ENCODE data around the gene DDX11. TPM values are rescaled to one million over a fixed set of nuclear protein-coding genes. Genes with fewer than 3 reads are reported as not detected.
"Not testable (repeated sequence)": the region's sequence is repeated elsewhere in the genome, so short reads cannot be mapped to it uniquely, and the experiment has no call there.

DDX11 gene
- total RNA-seq, 2 donors from 2014 or later: 147 to 149 TPM

GRCh38 chr12:31119192-31119802 lies 45.6 kb downstream of the DDX11 start:
- Mint-ChIP-seq H3K36me3 (ENCODE audit: low read depth) (no peaks in the 10 kb centered on the region), H3K27ac (no peak overlapping the region), H3K27me3 (no peaks in the 10 kb centered on the region), H3K4me1 (no peaks in the 10 kb centered on the region), H3K4me3 (peak overlapping the region; percentile 48), H3K9me3 (no peaks in the 10 kb centered on the region)
- ATAC-seq (replicated peaks): no peak

GRCh38 chr12:31119803-31120211 lies 46.1 kb downstream of the DDX11 start:
- Mint-ChIP-seq H3K4me1 (no peaks in the 10 kb centered on the region), H3K36me3 (ENCODE audit: low read depth) (no peaks in the 10 kb centered on the region), H3K27me3 (no peaks in the 10 kb centered on the region), H3K27ac (no peak overlapping the region), H3K4me3 (no peak overlapping the region), H3K9me3 (no peaks in the 10 kb centered on the region)
- no peak for ATAC-seq (replicated peaks)

GRCh38 chr12:31120392-31121008 lies 46.8 kb downstream of the DDX11 start:
- Mint-ChIP-seq H3K4me1 (no peaks in the 10 kb centered on the region), H3K27ac (no peak overlapping the region), H3K36me3 (ENCODE audit: low read depth) (no peaks in the 10 kb centered on the region), H3K4me3 (no peak overlapping the region), H3K27me3 (no peaks in the 10 kb centered on the region), H3K9me3 (no peaks in the 10 kb centered on the region)
- ATAC-seq (replicated peaks): no peak

- H3K36me3 Mint-ChIP-seq (ENCODE audit: low read depth); H3K4me3 Mint-ChIP-seq; H3K4me1 Mint-ChIP-seq; ATAC-seq (replicated peaks); H3K9me3 Mint-ChIP-seq; H3K27ac Mint-ChIP-seq; H3K27me3 Mint-ChIP-seq: not testable (repeated sequence)
These were observed 47.5 kb downstream of the DDX11 start for GRCh38 chr12:31121022-31121728.

GRCh38 chr12:31122481-31122880 lies 48.8 kb downstream of the DDX11 start:
- Mint-ChIP-seq H3K4me1 (no peaks in the 10 kb centered on the region), H3K9me3 (no peaks in the 10 kb centered on the region), H3K27me3 (no peaks in the 10 kb centered on the region), H3K4me3 (no peak overlapping the region), H3K27ac (no peak overlapping the region), H3K36me3 (ENCODE audit: low read depth) (no peaks in the 10 kb centered on the region)
- no peak for ATAC-seq (replicated peaks)

GRCh38 chr12:31124158-31124557 lies 50.5 kb downstream of the DDX11 start:
- H3K27me3 Mint-ChIP-seq; H3K4me1 Mint-ChIP-seq; H3K4me3 Mint-ChIP-seq; H3K27ac Mint-ChIP-seq; H3K9me3 Mint-ChIP-seq; H3K36me3 Mint-ChIP-seq (ENCODE audit: low read depth); ATAC-seq (replicated peaks): not testable (repeated sequence)

GRCh38 chr12:31125171-31125570 lies 51.5 kb downstream of the DDX11 start:
- H3K27ac Mint-ChIP-seq; H3K36me3 Mint-ChIP-seq (ENCODE audit: low read depth); ATAC-seq (replicated peaks); H3K4me1 Mint-ChIP-seq; H3K9me3 Mint-ChIP-seq; H3K27me3 Mint-ChIP-seq; H3K4me3 Mint-ChIP-seq: not testable (repeated sequence)

GRCh38 chr12:31127209-31127848 lies 53.7 kb downstream of the DDX11 start:
- H3K27me3 Mint-ChIP-seq; H3K36me3 Mint-ChIP-seq (ENCODE audit: low read depth); ATAC-seq (replicated peaks); H3K9me3 Mint-ChIP-seq; H3K4me3 Mint-ChIP-seq; H3K4me1 Mint-ChIP-seq; H3K27ac Mint-ChIP-seq: not testable (repeated sequence)

GRCh38 chr12:31136581-31136980 lies 62.9 kb downstream of the DDX11 start:
- H3K4me3 Mint-ChIP-seq; H3K9me3 Mint-ChIP-seq; H3K36me3 Mint-ChIP-seq (ENCODE audit: low read depth); ATAC-seq (replicated peaks); H3K4me1 Mint-ChIP-seq; H3K27me3 Mint-ChIP-seq; H3K27ac Mint-ChIP-seq: not testable (repeated sequence)

GRCh38 chr12:31144768-31145167 lies 71.1 kb downstream of the DDX11 start:
- not testable (repeated sequence) for H3K4me1 Mint-ChIP-seq; H3K4me3 Mint-ChIP-seq; H3K9me3 Mint-ChIP-seq; H3K27me3 Mint-ChIP-seq; H3K36me3 Mint-ChIP-seq (ENCODE audit: low read depth); H3K27ac Mint-ChIP-seq; ATAC-seq (replicated peaks)

GRCh38 chr12:31145296-31145695 lies 71.6 kb downstream of the DDX11 start:
- H3K36me3 Mint-ChIP-seq (ENCODE audit: low read depth); H3K27me3 Mint-ChIP-seq; H3K4me1 Mint-ChIP-seq; H3K4me3 Mint-ChIP-seq; ATAC-seq (replicated peaks); H3K9me3 Mint-ChIP-seq; H3K27ac Mint-ChIP-seq: not testable (repeated sequence)

GRCh38 chr12:31147415-31147814 lies 73.8 kb downstream of the DDX11 start:
- not testable (repeated sequence) for H3K4me1 Mint-ChIP-seq; ATAC-seq (replicated peaks); H3K27ac Mint-ChIP-seq; H3K9me3 Mint-ChIP-seq; H3K4me3 Mint-ChIP-seq; H3K27me3 Mint-ChIP-seq; H3K36me3 Mint-ChIP-seq (ENCODE audit: low read depth)

- not testable (repeated sequence) for H3K36me3 Mint-ChIP-seq (ENCODE audit: low read depth); H3K4me1 Mint-ChIP-seq; H3K27ac Mint-ChIP-seq; H3K4me3 Mint-ChIP-seq; H3K27me3 Mint-ChIP-seq; ATAC-seq (replicated peaks); H3K9me3 Mint-ChIP-seq
These were observed 77.1 kb downstream of the DDX11 start for GRCh38 chr12:31150766-31151165.

Measured in activated T-helper 17 cell treated with anti-CD3 and anti-CD28 coated beads, Interleukin-2, amount 50 U/mL, for 72 hours (primary cell).